NCI-H128 (cell line): Measurements from ENCODE around the gene PROC.

Source experiments
- DNase-seq: peaks from one replicate; lab custom pipeline; 2025; ENCODE audit not compliant: unreplicated experiment; lab: John Stamatoyannopoulos, UW

Gene PROC

DNA sequence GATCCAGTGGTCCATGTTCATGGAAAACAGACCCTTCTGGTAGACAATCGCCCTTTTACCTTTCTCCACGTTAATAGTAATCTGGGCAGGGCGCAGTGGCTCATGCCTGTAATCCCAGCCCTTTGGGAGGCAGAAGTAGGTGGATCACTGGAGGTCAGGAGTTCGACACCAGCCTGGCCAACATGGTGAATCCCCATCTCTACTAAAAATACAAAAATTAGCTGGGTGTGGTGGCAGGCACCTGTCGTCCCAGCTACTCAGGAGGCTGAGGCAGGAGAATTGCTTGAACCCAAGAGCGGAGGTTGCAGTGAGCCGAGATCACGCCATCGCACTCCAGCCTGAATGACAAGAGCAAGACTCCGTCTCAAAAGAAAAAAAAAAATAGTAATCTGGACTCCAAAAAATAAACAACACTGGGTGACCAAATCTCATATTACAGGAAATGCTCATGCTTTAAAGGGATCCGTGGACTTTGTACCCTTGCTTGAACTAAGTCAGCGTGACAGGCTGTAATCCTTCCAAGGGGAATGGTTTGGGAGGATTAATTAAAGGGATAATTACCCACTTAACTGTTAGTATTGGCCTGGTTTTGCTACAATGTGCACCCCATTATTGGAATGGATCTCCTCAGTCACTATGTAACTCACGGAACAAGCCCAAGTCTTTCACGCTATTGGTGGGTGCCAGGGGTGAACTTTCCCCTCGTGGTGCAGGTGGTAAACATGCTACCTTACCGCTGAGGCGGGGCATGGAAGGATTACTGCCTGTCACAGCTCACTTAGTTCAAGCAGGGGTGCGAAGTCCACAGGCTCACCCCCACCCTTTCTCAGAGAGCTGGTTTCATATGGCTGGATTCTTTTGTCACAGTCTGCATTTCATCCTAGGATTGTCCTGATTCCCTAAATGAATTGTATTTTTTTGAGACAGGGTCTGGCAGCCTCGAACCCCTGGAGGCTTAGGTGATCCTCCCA is 36.7 kb downstream of the PROC start:
- DNase-seq: no peak

DNA sequence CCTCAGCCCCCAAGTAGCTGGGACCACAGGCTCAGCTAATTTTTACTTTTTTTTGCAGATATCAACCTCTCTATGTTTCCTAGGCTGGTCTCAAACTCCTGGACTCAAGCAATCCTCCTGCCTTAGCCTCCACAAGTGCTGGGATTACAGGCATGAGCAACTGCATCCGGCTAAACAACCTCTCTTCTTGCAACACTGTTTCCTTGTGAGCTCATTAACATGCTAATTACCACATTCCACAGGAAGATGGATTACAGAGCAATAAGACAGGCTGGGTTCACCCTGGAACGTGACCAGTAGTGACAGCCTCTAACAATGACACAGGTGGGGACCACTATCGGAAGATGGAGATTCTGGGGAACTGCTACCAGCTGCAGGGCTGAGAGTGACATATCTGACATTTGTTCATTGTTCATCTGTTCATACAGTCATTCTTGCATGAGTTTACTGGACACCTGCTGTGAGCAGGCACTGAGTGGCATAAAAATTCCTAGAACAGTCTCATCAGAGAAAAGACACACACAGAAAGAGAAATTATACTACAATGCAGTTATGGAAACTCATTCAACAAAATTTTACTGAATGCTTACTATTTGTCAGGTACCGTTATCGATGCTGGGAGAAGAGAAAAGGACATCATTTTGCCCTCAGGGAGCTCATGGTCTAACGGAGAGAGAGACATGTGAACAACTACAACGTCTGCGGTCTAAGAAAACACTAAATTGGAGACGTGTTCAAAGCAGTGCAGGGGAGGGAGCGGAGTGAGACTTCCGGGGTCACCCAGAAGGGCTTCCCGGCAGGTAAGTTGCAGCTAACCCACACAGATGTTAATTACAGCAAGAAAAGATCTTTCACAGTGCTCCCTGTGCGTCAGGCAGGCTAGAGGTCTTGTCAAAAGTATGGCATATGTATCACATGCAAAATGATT is 37.6 kb downstream of the PROC start:
- DNase-seq: no peak

DNA sequence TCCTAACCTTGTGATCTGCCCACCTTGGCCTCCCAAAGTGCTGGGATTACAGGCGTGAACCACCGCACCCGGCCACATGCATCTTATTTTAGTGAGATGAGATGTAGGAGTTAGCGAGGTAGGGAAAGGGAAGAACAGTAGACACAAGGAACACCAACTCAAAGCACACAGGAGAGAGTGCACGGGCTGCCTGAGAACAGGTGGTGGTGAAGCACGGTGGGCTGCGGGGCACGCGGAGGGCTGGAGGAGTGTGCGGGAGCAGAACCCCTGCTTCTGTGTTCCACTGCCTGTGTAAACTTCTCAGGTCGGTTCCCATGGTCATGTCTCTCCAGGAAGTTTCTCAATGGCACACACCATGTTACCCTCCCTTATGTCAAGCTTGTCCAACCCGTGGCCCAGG is 38.7 kb downstream of the PROC start:
- no peak for DNase-seq

DNA sequence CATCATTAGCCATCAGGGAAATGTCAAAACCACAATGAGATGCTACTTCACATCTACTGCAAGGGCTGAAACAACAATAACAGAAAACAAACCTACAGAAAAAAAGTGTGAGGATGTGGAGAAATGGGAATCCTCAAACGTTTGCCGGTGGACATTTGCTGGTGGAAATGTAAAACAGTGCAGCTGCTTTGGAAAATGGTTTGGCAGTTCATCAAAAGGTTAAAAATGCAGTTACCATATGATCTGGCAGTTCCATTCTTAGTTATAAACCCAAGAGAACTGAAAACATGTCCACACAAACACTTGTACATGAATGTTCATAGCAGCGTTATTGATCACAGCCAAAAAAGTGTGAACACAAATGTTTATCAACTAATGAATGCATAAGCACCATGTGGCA is 44.2 kb downstream of the PROC start:
- DNase-seq: no peak

DNA sequence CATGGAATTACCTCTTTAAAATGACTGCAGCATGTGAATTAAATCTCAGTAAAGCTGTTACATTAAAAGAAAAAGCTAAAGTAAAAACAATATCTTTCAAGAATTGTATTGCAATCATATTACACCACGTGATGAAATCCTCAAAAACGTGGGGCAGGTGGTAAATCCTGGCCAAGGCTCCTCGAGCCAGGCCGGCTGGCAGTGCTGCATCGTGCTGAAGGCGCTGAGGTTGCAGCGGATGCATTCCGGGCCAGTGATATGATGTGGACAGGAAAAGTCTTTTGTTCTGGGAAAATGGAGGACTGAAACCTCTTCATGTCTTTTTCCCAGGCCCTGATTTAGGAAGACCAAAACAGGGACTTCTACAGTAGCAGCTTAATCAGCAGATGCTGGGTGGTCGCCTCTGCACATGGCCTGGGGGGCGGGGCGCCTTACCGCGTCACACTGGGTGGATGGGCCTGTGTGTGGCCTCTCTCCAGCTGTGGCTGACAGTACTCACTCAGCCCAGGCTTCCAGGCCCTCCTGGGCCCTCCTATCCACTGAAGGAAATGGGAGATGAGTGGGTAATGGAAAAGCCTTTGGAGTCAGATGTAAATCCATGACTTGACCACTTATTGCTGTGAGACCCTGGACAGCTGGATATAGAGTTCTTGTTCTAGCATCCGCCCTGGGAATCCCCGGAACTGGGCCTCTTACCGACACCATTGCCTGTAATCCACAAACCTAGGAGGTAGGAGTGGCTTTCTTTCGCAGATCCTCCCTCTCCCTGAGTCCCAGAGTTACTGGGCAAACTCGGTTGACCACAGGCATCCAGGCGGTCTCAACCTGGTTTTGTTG is 45.1 kb downstream of the PROC start:
- DNase-seq: no peak

DNA sequence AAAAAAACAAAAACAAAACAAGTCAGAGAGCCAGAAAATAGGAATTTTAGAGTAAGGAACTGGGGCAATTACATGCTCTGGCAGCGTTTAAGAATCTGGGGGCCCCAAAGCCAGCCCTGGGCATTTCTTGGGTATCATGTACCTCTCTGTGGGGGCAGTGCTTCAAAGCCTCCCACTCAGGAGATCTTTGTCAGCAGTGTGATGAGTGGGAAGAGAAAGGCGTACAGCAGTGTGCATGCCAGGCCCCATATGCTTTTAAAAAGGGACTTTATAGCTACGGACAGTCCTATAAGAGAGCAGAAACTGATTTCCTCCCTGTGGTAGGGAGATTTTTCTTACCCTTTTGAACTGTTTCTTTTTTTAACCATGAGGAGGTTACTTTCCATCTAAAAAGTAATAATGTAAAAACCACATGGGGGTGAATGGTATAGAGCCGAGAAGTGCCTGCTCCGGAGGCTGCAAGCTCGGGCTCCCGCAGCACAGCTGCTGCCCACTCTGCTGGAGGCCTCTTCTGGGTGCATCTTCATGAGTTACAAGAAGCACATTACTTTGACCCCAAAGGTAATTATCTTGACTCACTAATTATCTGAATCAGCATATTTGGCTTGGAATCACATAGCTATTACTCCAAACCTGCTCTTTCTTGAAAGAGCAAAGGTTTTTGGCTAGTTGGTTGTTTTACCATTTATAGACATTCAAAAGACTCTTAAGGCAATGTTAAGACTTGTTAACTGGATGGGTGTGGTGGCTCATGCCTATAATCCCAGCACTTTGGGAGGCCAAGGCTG is 46.4 kb downstream of the PROC start:
- no peak for DNase-seq

DNA sequence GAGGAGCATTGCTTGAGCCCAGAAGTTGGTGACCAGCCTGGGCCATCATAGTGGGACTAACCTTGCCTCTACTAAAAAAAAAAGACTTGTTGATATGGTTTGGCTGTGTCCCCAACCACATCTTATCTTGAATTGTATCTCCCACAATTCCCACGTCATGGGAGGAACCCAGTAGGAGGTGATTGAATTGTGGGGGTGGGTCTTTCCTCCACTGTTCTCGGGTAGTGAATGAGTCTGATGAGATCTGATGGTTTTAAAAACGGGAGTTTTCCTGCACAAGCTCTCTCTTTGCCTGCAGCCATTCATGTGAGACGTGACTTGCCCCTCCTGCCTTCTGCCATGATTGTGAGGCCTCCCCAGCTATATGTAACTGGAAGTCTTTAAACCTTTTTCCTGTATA is 47.0 kb downstream of the PROC start:
- no peak for DNase-seq

DNA sequence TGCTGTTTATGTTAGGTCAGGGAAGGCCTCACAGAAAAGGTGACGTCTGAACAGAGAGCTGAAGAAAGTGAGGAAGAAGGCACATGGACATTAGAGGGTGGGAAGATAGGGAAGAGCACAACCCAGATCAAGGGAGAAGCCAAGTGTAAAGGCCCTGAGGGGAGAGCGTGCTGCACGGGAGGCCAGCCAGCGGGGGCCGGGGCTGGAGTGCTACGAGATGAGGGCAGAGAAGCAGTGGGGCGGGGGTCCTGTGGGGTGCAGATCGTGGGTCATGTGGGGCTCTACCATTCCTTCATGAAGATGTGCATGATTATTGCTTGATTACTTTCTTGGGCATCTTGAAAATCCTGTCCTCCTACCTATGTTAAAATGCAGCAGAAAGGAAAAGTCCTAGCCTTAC is 50.8 kb downstream of the PROC start:
- no peak for DNase-seq

DNA sequence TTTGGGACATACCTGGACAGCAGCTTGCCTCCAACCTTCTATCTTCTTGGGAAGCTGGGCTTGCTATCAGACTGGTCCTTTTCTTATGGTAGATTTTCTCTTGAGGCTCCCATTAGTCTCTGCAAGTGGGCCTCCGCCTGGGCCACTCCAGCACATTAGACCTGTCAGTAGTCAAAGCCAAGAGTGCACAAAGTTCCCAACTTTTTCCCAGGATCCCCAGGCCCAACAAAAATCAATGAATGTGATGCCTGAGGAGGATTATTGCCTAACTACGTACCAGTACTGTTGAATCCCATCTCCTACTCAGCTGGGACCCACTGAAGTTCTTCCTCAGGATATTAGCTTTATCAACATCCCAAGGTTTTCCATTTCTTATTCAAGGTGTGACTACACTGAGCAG is 51.7 kb downstream of the PROC start:
- DNase-seq: no peak

DNA sequence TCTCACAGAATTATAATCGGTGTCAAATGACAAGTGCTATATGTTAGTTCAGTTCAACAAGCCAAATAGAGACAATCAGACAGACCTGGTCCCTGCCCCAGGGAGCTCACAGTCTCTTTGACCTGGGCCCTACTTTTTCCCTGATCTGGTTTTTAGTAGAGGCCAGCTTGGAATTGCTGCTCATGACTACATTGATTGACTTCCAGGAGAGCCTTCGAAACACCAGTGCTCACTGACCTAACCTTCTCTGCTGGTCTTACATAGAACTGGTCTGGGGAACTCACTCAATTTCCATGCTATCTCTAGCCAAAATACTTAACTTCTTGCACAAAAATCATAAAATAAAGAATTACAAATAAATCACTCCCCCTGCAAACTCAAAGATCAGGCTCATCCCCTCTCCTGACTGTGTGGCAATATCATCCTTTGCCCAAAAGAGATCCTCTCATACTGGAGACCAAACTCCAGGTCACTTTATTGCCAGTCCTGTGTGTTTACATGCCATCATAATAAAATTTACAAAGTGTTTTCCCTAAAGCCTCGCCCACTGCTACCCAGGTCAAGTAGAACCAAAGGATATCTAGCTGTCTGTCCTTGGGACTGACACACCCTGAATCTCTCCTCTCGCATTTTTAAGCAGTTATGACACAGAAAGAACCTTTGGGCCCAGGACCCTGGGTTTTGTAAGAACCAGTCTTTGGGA is 53.2 kb downstream of the PROC start:
- no peak for DNase-seq

DNA sequence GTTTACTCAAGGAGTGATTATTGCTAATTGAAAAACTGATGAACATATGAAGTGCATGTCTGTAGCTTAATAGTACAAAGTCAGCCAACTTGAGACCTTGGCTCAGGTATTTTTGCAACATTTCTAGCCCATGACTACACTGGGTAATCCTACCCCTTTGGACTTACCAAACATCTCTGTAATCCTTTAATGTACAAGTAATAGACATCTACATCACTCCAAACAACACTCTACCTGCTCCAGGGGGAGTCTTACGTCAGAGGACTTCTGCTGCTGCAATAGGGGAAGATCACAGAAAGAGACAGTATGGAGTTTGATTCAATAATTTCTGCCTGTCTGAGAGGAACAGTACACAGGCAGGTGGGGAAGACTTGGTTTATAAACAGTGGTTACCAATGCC is 54.0 kb downstream of the PROC start:
- DNase-seq: no peak

DNA sequence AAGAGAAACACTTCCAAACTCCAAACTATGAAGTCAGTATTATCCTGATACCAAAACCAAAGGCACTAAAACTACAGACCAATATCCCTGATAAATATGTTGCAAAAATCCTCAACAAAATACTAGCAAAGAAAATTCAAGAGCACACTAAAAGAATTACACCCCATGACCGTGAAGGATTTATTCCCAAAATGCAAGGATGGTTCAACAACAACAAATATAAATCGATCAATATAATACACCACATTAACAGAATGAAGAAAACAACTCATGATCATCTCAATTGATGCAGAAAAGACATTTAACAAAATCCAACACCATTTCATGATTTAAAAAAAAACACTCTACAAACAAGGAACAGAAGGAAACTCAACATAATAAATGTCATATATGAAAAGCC is 57.6 kb downstream of the PROC start:
- no peak for DNase-seq
